Left lung (tissue), 10 donors: ENCODE data around the gene TMEM80. TPM values are rescaled to one million over a fixed set of nuclear protein-coding genes. Genes with fewer than 3 reads are reported as not detected.

Experiments used
- ATAC-seq: fragments of 200-7000 bp; cut with Tn5 transposase; one replicate; pipeline ENCODE4 v1.9.1; 2020; ENCODE audit warnings: moderate library complexity
- DNase-seq, 4 donors: peaks; one replicate each; pipeline ENCODE4 v3.0.0-alpha.2; 2013 to 2020
- H3K27ac ChIP-seq, 2 donors: fragments of 200-600 bp; sonication (generic) in 1 of 2; one replicate each; pipeline versions ENCODE4 v1.5.0 to v1.8.0; 2020 to 2021
- H3K27me3 ChIP-seq, 2 donors: fragments of 200-600 bp; sonication (generic) in 1 of 2; one replicate each; pipeline versions ENCODE4 v1.5.0 to v1.8.0; 2020 to 2021
- H3K36me3 ChIP-seq, 2 donors: fragments of 200-600 bp; sonication (generic) in 1 of 2; one replicate each; pipeline versions ENCODE4 v1.5.0 to v1.8.0; 2020 to 2021
- H3K4me1 ChIP-seq, 2 donors: fragments of 200-600 bp; one replicate each; pipeline ENCODE4 v1.8.0; 2021
- H3K4me3 ChIP-seq, 2 donors: fragments of 200-600 bp; sonication (generic) in 1 of 2; one replicate each; pipeline versions ENCODE4 v1.5.0 to v1.8.0; 2020 to 2021; ENCODE audit warnings: mild to moderate bottlenecking in 1 of 2
- H3K9me3 ChIP-seq, 2 donors: fragments of 200-600 bp; sonication (generic) in 1 of 2; one replicate each; pipeline versions ENCODE4 v1.5.0 to v1.8.0; 2020 to 2021
- CTCF ChIP-seq, 2 donors: fragments of 200-600 bp; sonication (generic) in 1 of 2; IDR thresholded peaks; one replicate each; pipeline versions ENCODE4 v1.5.0 to v1.8.0; 2021; ENCODE audit warnings: antibody characterized with exemption in 2 of 2
- intact Hi-C, 2 donors: fragments of 100-400 bp; cut with DNase I; formaldehyde crosslinking; loops; one replicate each; pipeline versions ENCODE4 v1.11.2 to v1.14.2; 2022
- polyA plus RNA-seq, 6 donors: library from polyadenylated mRNA; unstranded; fragments of 120-200 nt; gene quantifications; one replicate each; pipeline ENCODE4 v1.2.1, GENCODE V29; 2013; ENCODE audit not compliant: insufficient read length in 6 of 6
- total RNA-seq, 2 donors: library from RNA; stranded (reverse); fragmentation: NEBNext Ultra II Directional; extraction: Animal tissue kit (Norgen Biotek cat#: 25700); gene quantifications; one replicate each; pipeline ENCODE4 v1.2.1, GENCODE V29; 2021
- donor health status: DM: no; HTN: yes; CAD: no.
- donor health status: DM: no; HTN: no; CAD: no.

Gene TMEM80
- total and polyA plus RNA-seq, 8 donors, result 23.6 to 34.5 (median 30.4) TPM

DNA sequence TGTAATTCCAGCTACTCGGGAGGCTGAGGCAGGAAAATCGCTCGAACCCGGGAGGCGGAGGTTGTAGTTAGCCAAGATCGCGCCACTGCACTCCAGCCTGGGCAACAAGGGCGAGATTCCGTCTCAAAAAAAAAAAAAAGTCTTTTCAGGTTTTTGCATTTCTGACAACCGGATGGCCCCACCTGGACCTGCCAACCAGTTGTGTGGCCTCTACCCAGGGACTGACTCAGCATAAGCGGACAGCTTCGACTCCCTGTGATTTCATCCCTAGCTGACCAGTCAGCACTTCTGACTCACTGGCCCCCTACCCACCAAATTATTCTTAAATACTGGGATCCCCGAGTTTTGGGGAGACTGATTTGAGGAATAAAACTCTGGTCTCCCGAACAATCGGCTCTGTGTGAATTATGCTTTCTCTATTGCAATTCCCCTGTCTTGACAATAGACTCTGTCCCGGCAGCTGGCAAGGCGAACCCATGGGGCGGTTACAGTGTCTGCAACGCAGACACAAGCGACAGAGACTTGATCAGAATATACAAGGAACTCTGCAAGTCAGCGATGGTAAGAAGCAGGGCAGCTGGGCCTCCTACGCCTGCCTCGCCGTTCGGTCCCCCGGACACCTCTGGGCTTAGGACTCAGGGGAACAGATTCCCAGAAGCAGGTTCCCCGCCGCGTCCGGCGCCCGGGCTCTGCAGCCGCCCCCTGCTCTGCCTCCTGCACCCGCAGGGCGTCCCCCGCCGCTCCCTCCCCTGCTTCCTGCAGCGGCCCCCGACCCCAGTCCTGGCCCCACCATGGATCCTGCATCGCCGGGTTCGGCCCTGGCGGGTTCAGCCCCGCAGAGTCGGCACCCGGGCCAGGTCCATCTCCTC lies 50.9 kb downstream of the TMEM80 start:
- Histone ChIP-seq H3K36me3 (no peaks in the 10 kb centered on the region), H3K27ac (peak overlapping the region; percentile 80 to 90), H3K4me3 (peak overlapping the region; percentile 85 to 95), H3K27me3 (no peaks in the 10 kb centered on the region), H3K4me1 (peaks cover 11 to 44% of the 10 kb centered on the region in 2 donors), H3K9me3 (no peaks in the 10 kb centered on the region)
- DNase-seq (no peak), ATAC-seq (peak; percentile 34)
- no peak for TF ChIP-seq CTCF (IDR thresholded peaks at IDR 0.05)
- intact Hi-C loops, result no loop called here

DNA sequence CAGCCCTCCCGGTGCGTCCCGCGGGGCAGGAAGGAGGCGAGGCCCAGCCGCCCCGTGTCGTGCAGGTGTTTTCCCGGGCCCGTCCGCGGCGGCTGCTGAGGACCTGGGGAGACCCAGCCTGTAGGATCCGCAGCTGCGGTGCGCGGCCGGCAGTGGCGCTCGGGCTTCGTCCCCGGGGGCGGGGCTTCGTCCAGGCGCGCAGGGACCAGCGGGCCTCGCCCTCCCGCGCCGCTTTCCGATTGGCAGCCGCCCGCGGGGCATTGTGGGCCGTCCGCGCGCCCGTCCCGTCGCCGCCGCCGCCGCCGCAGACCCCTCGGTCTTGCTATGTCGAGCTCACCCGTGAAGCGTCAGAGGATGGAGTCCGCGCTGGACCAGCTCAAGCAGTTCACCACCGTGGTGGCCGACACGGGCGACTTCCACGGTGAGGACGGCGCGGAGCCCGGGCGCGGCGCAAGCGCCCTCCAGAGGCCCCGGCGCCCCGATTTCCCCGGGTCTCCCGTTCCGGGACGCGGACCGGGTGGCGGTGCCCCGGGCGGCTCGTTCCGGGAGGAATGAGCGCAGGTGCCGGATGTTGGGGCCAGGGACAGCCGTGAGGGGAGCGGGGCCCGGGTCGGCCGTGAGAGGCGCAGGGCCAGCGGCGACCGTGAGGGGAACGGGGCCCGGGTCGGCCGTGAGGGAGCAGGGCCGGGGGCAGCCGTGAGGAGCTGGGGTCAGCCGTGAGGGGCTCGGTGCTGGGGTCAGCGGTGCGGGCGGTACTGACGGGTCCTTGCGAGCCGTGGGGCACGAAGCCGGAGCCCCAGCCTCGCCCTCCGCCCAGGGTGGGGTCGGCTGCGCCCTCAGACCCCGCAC lies 51.8 kb downstream of the TMEM80 start, which contains the start of gene TALDO1:
Gene TALDO1 (plus strand): TSS at position 307 of the 849 bp plus-strand sequence. CDS start 18 bp downstream, at position 325.
- DNase-seq, result peak; percentile 84 to 99 (median 92)
- H3K27ac ChIP-seq, result peak within 1 kb of the TSS; percentile 80 to 90

GRCh38 chr11:748007-748359 lies 52.4 kb downstream of the TMEM80 start:
- Histone ChIP-seq H3K4me1 (peaks cover 11 to 47% of the 10 kb centered on the region in 2 donors), H3K4me3 (peak overlapping the region; percentile 85 to 95), H3K36me3 (peaks cover 0 to 9% of the 10 kb centered on the region in 2 donors), H3K27ac (peak overlapping the region; percentile 80 to 90), H3K27me3 (no peaks in the 10 kb centered on the region), H3K9me3 (no peaks in the 10 kb centered on the region)
- ATAC-seq (peak; percentile 19), DNase-seq (peak in 1 of 4 donors; percentile 87)
- no peak for TF ChIP-seq CTCF (IDR thresholded peaks at IDR 0.05)
- intact Hi-C loops, result no loop called here

More for the DNA sequence above, 51.8 kb downstream of the TMEM80 start, which contains the start of gene TALDO1:
- no peaks in the 10 kb centered on the region for H3K27me3 ChIP-seq
- H3K4me3 ChIP-seq, result peak within 1 kb of the TSS; percentile 85 to 95
- peak; percentile 98 for ATAC-seq
- H3K9me3 ChIP-seq, result no peaks in the 10 kb centered on the region
- TF ChIP-seq CTCF (IDR thresholded peaks at IDR 0.05), result peak; percentile 15 to 34
- intact Hi-C loops, result no loop called here
- peaks cover 0 to 3% of the 10 kb centered on the region in 2 donors for H3K36me3 ChIP-seq
- peaks cover 11 to 44% of the 10 kb centered on the region in 2 donors for H3K4me1 ChIP-seq

DNA sequence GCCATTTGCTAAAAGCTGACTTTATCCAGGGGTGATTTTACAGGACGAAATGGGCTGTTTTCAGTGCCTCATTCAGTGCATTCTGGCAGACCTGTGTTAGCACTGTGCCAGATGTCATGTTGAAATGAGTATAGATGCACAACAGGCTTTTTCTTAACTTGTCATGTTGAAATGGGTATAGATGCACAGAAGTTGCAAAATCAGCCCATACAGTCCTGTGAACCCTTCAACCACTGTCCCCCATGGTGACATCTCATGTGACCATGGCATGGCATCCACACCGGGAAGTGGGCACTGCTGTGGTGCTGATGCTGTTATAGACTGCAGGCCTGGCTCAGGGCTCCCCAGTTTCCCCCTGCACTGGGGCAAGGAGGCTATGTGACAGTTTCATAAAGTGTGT lies 54.1 kb downstream of the TMEM80 start:
- peak overlapping the region in 1 of 2 donors; percentile 90 for H3K27ac ChIP-seq
- no peak for TF ChIP-seq CTCF (IDR thresholded peaks at IDR 0.05)
- DNase-seq, result no peak
- H3K27me3 ChIP-seq, result no peaks in the 10 kb centered on the region
- peak overlapping the region in 1 of 2 donors; percentile 95 for H3K4me3 ChIP-seq
- intact Hi-C loops, result no loop called here
- peaks cover 0 to 15% of the 10 kb centered on the region in 2 donors for H3K36me3 ChIP-seq
- peaks cover 11 to 55% of the 10 kb centered on the region in 2 donors for H3K4me1 ChIP-seq
- H3K9me3 ChIP-seq, result no peaks in the 10 kb centered on the region
- ATAC-seq, result no peak

Other genes with a start within 250 kb of the TMEM80 start
- 10 to 100 TPM; 25.6 to 27.9 TPM for gene PTDSS2, start 245.5 kb upstream of the TMEM80 start, total RNA-seq
- gene PTDSS2, start 245.5 kb upstream of the TMEM80 start, polyA plus RNA-seq, result 10 to 100 TPM; 21.5 to 30.3 (median 24.8) TPM
- gene RNH1, start 188.6 kb upstream of the TMEM80 start, total RNA-seq, result 100 to 1,000 TPM; 185 to 243 TPM
- gene RNH1, start 188.6 kb upstream of the TMEM80 start, polyA plus RNA-seq, result 100 to 1,000 TPM in 1 of 6 donors, 10 to 100 TPM in 5; 69.3 to 112 (median 88.3) TPM
- 10 to 100 TPM; 43.2 to 52.4 TPM for gene HRAS, start 160.2 kb upstream of the TMEM80 start, total RNA-seq
- 10 to 100 TPM; 32.4 to 40.6 (median 37.1) TPM for gene HRAS, start 160.2 kb upstream of the TMEM80 start, polyA plus RNA-seq
- gene LRRC56, start 158.3 kb upstream of the TMEM80 start, total RNA-seq, result 1 to 10 TPM; 1.8 to 3.1 TPM
- 1 to 10 TPM; 2.1 to 4.7 (median 2.9) TPM for gene LRRC56, start 158.3 kb upstream of the TMEM80 start, polyA plus RNA-seq
- 1 to 10 TPM; 4.1 to 4.5 TPM for gene LMNTD2, start 135.1 kb upstream of the TMEM80 start, total RNA-seq
- gene LMNTD2, start 135.1 kb upstream of the TMEM80 start, polyA plus RNA-seq, result 1 to 10 TPM; 1.6 to 5.2 (median 2.5) TPM
- gene RASSF7, start 134.8 kb upstream of the TMEM80 start, total RNA-seq, result 10 to 100 TPM; 42.1 to 57.2 TPM
- gene RASSF7, start 134.8 kb upstream of the TMEM80 start, polyA plus RNA-seq, result 10 to 100 TPM; 17.6 to 31.1 (median 26.3) TPM
- gene PHRF1, start 119.3 kb upstream of the TMEM80 start, total RNA-seq, result 10 to 100 TPM; 23.9 to 32.7 TPM
- gene PHRF1, start 119.3 kb upstream of the TMEM80 start, polyA plus RNA-seq, result 10 to 100 TPM; 18.6 to 29.5 (median 23.5) TPM
- 10 to 100 TPM; 38.8 to 50.4 TPM for gene IRF7, start 79.9 kb upstream of the TMEM80 start, total RNA-seq
- gene IRF7, start 79.9 kb upstream of the TMEM80 start, polyA plus RNA-seq, result 10 to 100 TPM in 5 of 6 donors, 1 to 10 TPM in 1; 9.8 to 14.7 (median 12.8) TPM
- gene CDHR5, start 70.9 kb upstream of the TMEM80 start, total RNA-seq, result not detected
- under 1 TPM; 0.46 to 0.77 (median 0.69) TPM for gene CDHR5, start 70.9 kb upstream of the TMEM80 start, polyA plus RNA-seq
- not detected for gene SCT, start 68.6 kb upstream of the TMEM80 start, total RNA-seq
- 1 to 10 TPM; 1.6 to 3.0 (median 2.5) TPM for gene SCT, start 68.6 kb upstream of the TMEM80 start, polyA plus RNA-seq
- gene DRD4, start 58.5 kb upstream of the TMEM80 start, total RNA-seq, result under 1 TPM; 0.29 to 0.52 TPM
- 1 to 10 TPM in 2 of 6 donors, under 1 TPM in 4; 0.51 to 1.0 (median 0.82) TPM for gene DRD4, start 58.5 kb upstream of the TMEM80 start, polyA plus RNA-seq
- gene DEAF1, start 594 bp upstream of the TMEM80 start, total RNA-seq, result 10 to 100 TPM; 28.3 to 28.6 TPM
- 10 to 100 TPM; 35.6 to 52.9 (median 41.0) TPM for gene DEAF1, start 594 bp upstream of the TMEM80 start, polyA plus RNA-seq
- gene EPS8L2, start 10.4 kb downstream of the TMEM80 start, total RNA-seq, result 100 to 1,000 TPM; 114 to 190 TPM
- 10 to 100 TPM; 52.5 to 92.2 (median 76.8) TPM for gene EPS8L2, start 10.4 kb downstream of the TMEM80 start, polyA plus RNA-seq
- 100 to 1,000 TPM; 206 to 322 TPM for gene TALDO1, start 51.6 kb downstream of the TMEM80 start, total RNA-seq
- gene TALDO1, start 51.6 kb downstream of the TMEM80 start, polyA plus RNA-seq, result 100 to 1,000 TPM; 100 to 124 (median 115) TPM
- gene GATD1, start 81.7 kb downstream of the TMEM80 start, total RNA-seq, result 10 to 100 TPM; 57.9 to 63.7 TPM
- 10 to 100 TPM; 51.7 to 87.1 (median 67.1) TPM for gene GATD1, start 81.7 kb downstream of the TMEM80 start, polyA plus RNA-seq
- gene CEND1, start 94.3 kb downstream of the TMEM80 start, total RNA-seq, result under 1 TPM in 1 of 2 donors, not detected in 1; 0.47 TPM
- under 1 TPM; 0.11 to 0.42 (median 0.33) TPM for gene CEND1, start 94.3 kb downstream of the TMEM80 start, polyA plus RNA-seq
- gene SLC25A22, start 102.5 kb downstream of the TMEM80 start, total RNA-seq, result 10 to 100 TPM; 28.9 to 29.4 TPM
- gene SLC25A22, start 102.5 kb downstream of the TMEM80 start, polyA plus RNA-seq, result 10 to 100 TPM; 12.5 to 23.9 (median 15.1) TPM
- 10 to 100 TPM; 13.8 to 18.6 TPM for gene PIDD1, start 109.4 kb downstream of the TMEM80 start, total RNA-seq
- 10 to 100 TPM in 5 of 6 donors, 1 to 10 TPM in 1; 9.7 to 13.7 (median 12.1) TPM for gene PIDD1, start 109.4 kb downstream of the TMEM80 start, polyA plus RNA-seq
- 1,000 to 10,000 TPM; 1,620 to 1,802 TPM for gene RPLP2, start 114.2 kb downstream of the TMEM80 start, total RNA-seq
- gene RPLP2, start 114.2 kb downstream of the TMEM80 start, polyA plus RNA-seq, result 1,000 to 10,000 TPM; 1,154 to 1,526 (median 1,296) TPM
- 100 to 1,000 TPM in 1 of 2 donors, 10 to 100 TPM in 1; 96.3 to 128 TPM for gene PNPLA2, start 123.1 kb downstream of the TMEM80 start, total RNA-seq
- 10 to 100 TPM; 29.9 to 49.0 (median 39.8) TPM for gene PNPLA2, start 123.1 kb downstream of the TMEM80 start, polyA plus RNA-seq
- 10 to 100 TPM; 22.6 to 32.1 TPM for gene CRACR2B, start 132.1 kb downstream of the TMEM80 start, total RNA-seq
- gene CRACR2B, start 132.1 kb downstream of the TMEM80 start, polyA plus RNA-seq, result 10 to 100 TPM; 14.2 to 26.0 (median 19.9) TPM
- 100 to 1,000 TPM; 501 to 815 TPM for gene CD151, start 137.1 kb downstream of the TMEM80 start, total RNA-seq
- 100 to 1,000 TPM; 122 to 182 (median 145) TPM for gene CD151, start 137.1 kb downstream of the TMEM80 start, polyA plus RNA-seq
- gene POLR2L, start 146.7 kb downstream of the TMEM80 start, total RNA-seq, result 100 to 1,000 TPM; 140 to 227 TPM
- 100 to 1,000 TPM in 3 of 6 donors, 10 to 100 TPM in 3; 65.2 to 121 (median 97.7) TPM for gene POLR2L, start 146.7 kb downstream of the TMEM80 start, polyA plus RNA-seq
- 100 to 1,000 TPM; 129 to 132 TPM for gene TSPAN4, start 147.0 kb downstream of the TMEM80 start, total RNA-seq
- gene TSPAN4, start 147.0 kb downstream of the TMEM80 start, polyA plus RNA-seq, result 10 to 100 TPM; 46.9 to 75.3 (median 73.2) TPM
- gene CHID1, start 215.0 kb downstream of the TMEM80 start, total RNA-seq, result 10 to 100 TPM; 92.7 to 94.2 TPM
- 10 to 100 TPM; 81.4 to 95.7 (median 93.7) TPM for gene CHID1, start 215.0 kb downstream of the TMEM80 start, polyA plus RNA-seq
- gene AP2A2, start 230.1 kb downstream of the TMEM80 start, total RNA-seq, result 10 to 100 TPM; 97.1 to 98.4 TPM
- gene AP2A2, start 230.1 kb downstream of the TMEM80 start, polyA plus RNA-seq, result 10 to 100 TPM; 77.0 to 91.2 (median 81.4) TPM